GM23248 (cell line): ENCODE results near the gene MMEL1.

Experiments used
- EZH2 ChIP-seq: fragments of 200-600 bp; sonication (generic); IDR thresholded peaks from 2 replicates; pipeline ENCODE4 v1.6.1; 2018; ENCODE audit warnings: antibody characterized with exemption, mild to moderate bottlenecking; ENCODE audit not compliant: insufficient read depth, poor library complexity, severe bottlenecking
- EZH2phosphoT487 ChIP-seq: fragments of 200-600 bp; sonication (generic); IDR thresholded peaks from 2 replicates; pipeline ENCODE4 v1.6.1; 2018; ENCODE audit warnings: antibody characterized with exemption, moderate library complexity, mild to moderate bottlenecking, low read depth; ENCODE audit not compliant: insufficient read depth

DNA sequence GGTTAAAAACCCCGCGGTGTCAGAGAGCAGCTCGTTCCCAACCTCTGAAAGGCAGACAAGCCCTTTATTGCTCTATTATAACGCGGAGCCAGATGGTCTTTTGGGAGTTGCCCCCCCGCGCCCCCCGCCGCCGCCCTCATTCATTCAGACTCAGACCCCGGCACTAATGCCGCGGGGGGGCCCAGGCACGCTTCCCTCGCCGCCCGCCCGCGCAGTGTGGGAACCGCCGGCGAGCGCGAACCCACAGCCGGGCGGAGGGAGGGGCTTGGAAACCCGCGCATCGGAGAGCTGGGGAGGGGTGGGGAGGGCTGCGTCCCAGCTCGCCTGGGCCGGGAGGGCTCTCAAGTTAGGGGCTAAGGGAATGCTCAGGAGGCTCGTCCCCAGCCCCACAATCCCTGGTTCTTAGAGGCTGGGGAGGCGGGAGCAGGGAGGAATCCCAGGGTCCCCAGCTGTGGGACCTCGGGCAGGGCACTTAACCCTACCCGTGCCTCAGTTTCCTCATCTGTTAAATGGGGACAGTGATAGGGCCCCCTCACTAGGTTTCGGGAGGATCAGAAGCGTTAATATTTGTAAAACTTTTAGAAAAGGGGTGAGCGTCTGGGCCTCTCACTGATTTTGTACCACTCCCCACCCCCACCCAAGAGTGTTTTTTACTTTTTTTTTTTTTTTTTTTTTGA lies 91.9 kb downstream of the MMEL1 start:
- TF ChIP-seq EZH2 (no peak), EZH2phosphoT487 (no peak)
